Esophagus squamous epithelium (tissue), 4 donors: ENCODE results near the gene SCAF8.

ENCODE experiments used
- POLR2A ChIP-seq, 4 donors: fragments of 450-650 bp; IDR thresholded peaks; one replicate each; pipeline ENCODE4 v1.6.1; 2017; ENCODE audit warnings: antibody characterized with exemption in 4 of 4, mild to moderate bottlenecking in 4 of 4, moderate library complexity in 3 of 4
- TF ChIP-seq, protein P1 (sequence below), 6 experiments: fragments of 450-650 bp in 4 of 6; fragments of 200-600 bp in 2 of 6; sonication (generic) in 2 of 6; IDR thresholded peaks; one replicate each; pipeline ENCODE4 v1.5.1; 2016 to 2019; ENCODE audit warnings: antibody characterized with exemption in 6 of 6, mild to moderate bottlenecking in 4 of 6, moderate library complexity in 4 of 6

DNA sequence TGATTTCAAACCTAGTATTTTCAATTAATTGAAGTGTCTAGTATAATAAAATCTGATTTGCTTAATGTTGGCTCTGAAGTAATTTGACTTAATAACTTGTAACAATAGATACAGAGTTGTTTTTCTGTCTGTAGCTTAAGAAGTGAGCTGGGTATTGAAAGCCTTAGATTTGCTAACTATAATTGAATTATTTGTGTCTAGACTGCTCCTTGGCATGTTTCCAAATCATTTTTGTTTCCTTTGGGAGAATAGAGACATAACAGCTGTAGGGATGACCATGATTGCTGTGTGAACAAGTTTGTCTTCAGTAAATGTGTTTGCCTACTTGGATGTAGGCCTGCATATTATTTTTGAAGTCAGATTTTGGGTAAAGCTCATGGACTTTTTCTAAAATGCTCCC, 115.4 kb downstream of the SCAF8 start:
- TF ChIP-seq, protein P1, sequence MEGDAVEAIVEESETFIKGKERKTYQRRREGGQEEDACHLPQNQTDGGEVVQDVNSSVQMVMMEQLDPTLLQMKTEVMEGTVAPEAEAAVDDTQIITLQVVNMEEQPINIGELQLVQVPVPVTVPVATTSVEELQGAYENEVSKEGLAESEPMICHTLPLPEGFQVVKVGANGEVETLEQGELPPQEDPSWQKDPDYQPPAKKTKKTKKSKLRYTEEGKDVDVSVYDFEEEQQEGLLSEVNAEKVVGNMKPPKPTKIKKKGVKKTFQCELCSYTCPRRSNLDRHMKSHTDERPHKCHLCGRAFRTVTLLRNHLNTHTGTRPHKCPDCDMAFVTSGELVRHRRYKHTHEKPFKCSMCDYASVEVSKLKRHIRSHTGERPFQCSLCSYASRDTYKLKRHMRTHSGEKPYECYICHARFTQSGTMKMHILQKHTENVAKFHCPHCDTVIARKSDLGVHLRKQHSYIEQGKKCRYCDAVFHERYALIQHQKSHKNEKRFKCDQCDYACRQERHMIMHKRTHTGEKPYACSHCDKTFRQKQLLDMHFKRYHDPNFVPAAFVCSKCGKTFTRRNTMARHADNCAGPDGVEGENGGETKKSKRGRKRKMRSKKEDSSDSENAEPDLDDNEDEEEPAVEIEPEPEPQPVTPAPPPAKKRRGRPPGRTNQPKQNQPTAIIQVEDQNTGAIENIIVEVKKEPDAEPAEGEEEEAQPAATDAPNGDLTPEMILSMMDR (IDR thresholded peaks at IDR 0.05) = no peak
- TF ChIP-seq POLR2A (IDR thresholded peaks at IDR 0.05) = no peak
